WTC11 (cell line): ENCODE results near the gene FARSA. TPM values are rescaled to one million over a fixed set of nuclear protein-coding genes. Genes with fewer than 3 reads are reported as not detected.

Source experiments
- ATAC-seq: fragments of 200-7000 bp; cut with Tn5 transposase; 2 replicates; pipeline ENCODE4 v1.10.0; 2021; ENCODE audit warnings: mild to moderate bottlenecking, moderate library complexity
- CTCF ChIA-PET: fragments of 300-600 bp; sonication (Branson Sonifier 250); formaldehyde crosslinking; loops from one replicate; lab custom pipeline; 2021; ENCODE audit warnings: antibody characterized with exemption; lab: Charles Lee
- POLR2A ChIA-PET: fragments of 350-600 bp; sonication (Branson Sonifier 250); formaldehyde crosslinking; loops from one replicate; lab custom pipeline; 2021; ENCODE audit warnings: antibody characterized with exemption; lab: Charles Lee
- DNase-seq: peaks from one replicate; pipeline ENCODE4 v3.0.0; 2021; ENCODE audit warnings: low spot score
- H3K27ac Mint-ChIP-seq: 2 replicates; pipeline ENCODE4 v1.8.0; 2021; ENCODE audit warnings: mixed read lengths
- H3K27me3 Mint-ChIP-seq: 2 replicates; pipeline ENCODE4 v1.8.0; 2021; ENCODE audit warnings: low read depth, mild to moderate bottlenecking, moderate library complexity, mixed read lengths
- H3K36me3 Mint-ChIP-seq: 2 replicates; pipeline ENCODE4 v1.8.0; 2021; ENCODE audit warnings: mixed read lengths
- H3K4me1 Mint-ChIP-seq: 2 replicates; pipeline ENCODE4 v1.8.0; 2022; ENCODE audit warnings: mixed read lengths
- H3K4me3 Mint-ChIP-seq: 2 replicates; pipeline ENCODE4 v1.8.0; 2021; ENCODE audit warnings: mild to moderate bottlenecking, moderate library complexity, mixed read lengths
- H3K9me3 Mint-ChIP-seq: 2 replicates; pipeline ENCODE4 v1.8.0; 2021; ENCODE audit warnings: mixed read lengths
- ARID4B ChIP-seq: sonication (generic); formaldehyde crosslinking; IDR thresholded peaks from 2 replicates; pipeline ENCODE4 v1.8.0; 2023; ENCODE audit warnings: missing genetic modification reagents, mild to moderate bottlenecking, borderline replicate concordance
- ATF2 ChIP-seq: sonication (generic); formaldehyde crosslinking; IDR thresholded peaks from 2 replicates; pipeline ENCODE4 v1.8.1; 2022; ENCODE audit warnings: low read depth, missing genetic modification reagents, borderline replicate concordance
- CREB1 ChIP-seq: sonication (generic); formaldehyde crosslinking; IDR thresholded peaks from 2 replicates; pipeline ENCODE4 v1.8.0; 2023; ENCODE audit warnings: mild to moderate bottlenecking, missing genetic modification reagents
- CREM ChIP-seq: sonication (generic); formaldehyde crosslinking; IDR thresholded peaks from 2 replicates; pipeline ENCODE4 v1.8.1; 2022; ENCODE audit warnings: mild to moderate bottlenecking, missing genetic modification reagents, moderate library complexity
- E2F1 ChIP-seq: sonication (generic); formaldehyde crosslinking; IDR thresholded peaks from 2 replicates; pipeline ENCODE4 v1.8.0; 2022; ENCODE audit warnings: mild to moderate bottlenecking, missing genetic modification reagents
- ELF4 ChIP-seq: sonication (generic); formaldehyde crosslinking; IDR thresholded peaks from 2 replicates; pipeline ENCODE4 v1.8.1; 2022; ENCODE audit warnings: low read depth, mild to moderate bottlenecking, moderate library complexity, missing genetic modification reagents
- EMX1 ChIP-seq: fragments of 250-450 bp; sonication (Bioruptor Pico); IDR thresholded peaks from 2 replicates; pipeline ENCODE4 v1.8.0; 2021; ENCODE audit warnings: mild to moderate bottlenecking
- FOXP1 ChIP-seq: sonication (generic); formaldehyde crosslinking; IDR thresholded peaks from 2 replicates; pipeline ENCODE4 v1.8.0; 2022; ENCODE audit warnings: missing genetic modification reagents, mild to moderate bottlenecking, moderate library complexity, borderline replicate concordance
- GRHL2 ChIP-seq: fragments of 250-450 bp; sonication (Bioruptor Pico); IDR thresholded peaks from 2 replicates; pipeline ENCODE4 v1.8.0; 2022; ENCODE audit warnings: mild to moderate bottlenecking, moderate library complexity; ENCODE audit not compliant: insufficient replicate concordance, severe bottlenecking
- JUN ChIP-seq: sonication (generic); formaldehyde crosslinking; IDR thresholded peaks from 2 replicates; pipeline ENCODE4 v1.8.0; 2023; ENCODE audit warnings: mild to moderate bottlenecking, missing genetic modification reagents
- NR2C2 ChIP-seq: sonication (generic); formaldehyde crosslinking; IDR thresholded peaks from 2 replicates; pipeline ENCODE4 v1.8.0; 2022; ENCODE audit warnings: mild to moderate bottlenecking, missing genetic modification reagents
- RELA ChIP-seq: sonication (generic); formaldehyde crosslinking; IDR thresholded peaks from 2 replicates; pipeline ENCODE4 v1.8.1; 2022; ENCODE audit warnings: missing genetic modification reagents, mild to moderate bottlenecking, borderline replicate concordance
- TCF7 ChIP-seq: sonication (generic); formaldehyde crosslinking; IDR thresholded peaks from 2 replicates; pipeline ENCODE4 v1.8.0; 2022; ENCODE audit warnings: mild to moderate bottlenecking, low read depth, missing genetic modification reagents, moderate library complexity
- TEAD4 ChIP-seq: sonication (generic); formaldehyde crosslinking; IDR thresholded peaks from 2 replicates; pipeline ENCODE4 v1.8.0; 2022; ENCODE audit warnings: mild to moderate bottlenecking, missing genetic modification reagents
- TP53 ChIP-seq: sonication (generic); formaldehyde crosslinking; IDR thresholded peaks from 2 replicates; pipeline ENCODE4 v1.8.1; 2023; ENCODE audit warnings: mild to moderate bottlenecking, missing genetic modification reagents
- ZNF121 ChIP-seq: sonication (generic); formaldehyde crosslinking; IDR thresholded peaks from 2 replicates; pipeline ENCODE4 v1.8.0; 2023; ENCODE audit warnings: missing genetic modification reagents
- ZNF138 ChIP-seq: sonication (generic); formaldehyde crosslinking; conservative IDR thresholded peaks from 2 replicates; pipeline ENCODE4 v1.8.1; 2022; ENCODE audit warnings: mild to moderate bottlenecking, moderate library complexity, missing genetic modification reagents
- ZNF232 ChIP-seq: sonication (generic); formaldehyde crosslinking; IDR thresholded peaks from 2 replicates; pipeline ENCODE4 v1.8.0; 2022; ENCODE audit warnings: mild to moderate bottlenecking, missing genetic modification reagents
- ZNF671 ChIP-seq: fragments of 250-450 bp; sonication (Bioruptor Pico); IDR thresholded peaks from 2 replicates; pipeline ENCODE4 v1.8.0; 2021; ENCODE audit warnings: mild to moderate bottlenecking
- total RNA-seq: library from RNA; stranded (reverse); gene quantifications from 3 replicates; pipeline ENCODE4 v1.2.3, GENCODE V29; 2021
- TF ChIP-seq, protein P1 (sequence below): sonication (generic); formaldehyde crosslinking; IDR thresholded peaks from 2 replicates; pipeline ENCODE4 v1.8.0; 2023; ENCODE audit warnings: missing genetic modification reagents
- TF ChIP-seq, protein P2 (sequence below): fragments of 250-450 bp; sonication (Bioruptor Pico); IDR thresholded peaks from 2 replicates; pipeline ENCODE4 v1.9.0; 2021; ENCODE audit warnings: moderate library complexity, mild to moderate bottlenecking, inconsistent platforms, borderline replicate concordance

Gene FARSA
- total RNA-seq, 1 experiment from 2014 or later = 108 TPM

DNA sequence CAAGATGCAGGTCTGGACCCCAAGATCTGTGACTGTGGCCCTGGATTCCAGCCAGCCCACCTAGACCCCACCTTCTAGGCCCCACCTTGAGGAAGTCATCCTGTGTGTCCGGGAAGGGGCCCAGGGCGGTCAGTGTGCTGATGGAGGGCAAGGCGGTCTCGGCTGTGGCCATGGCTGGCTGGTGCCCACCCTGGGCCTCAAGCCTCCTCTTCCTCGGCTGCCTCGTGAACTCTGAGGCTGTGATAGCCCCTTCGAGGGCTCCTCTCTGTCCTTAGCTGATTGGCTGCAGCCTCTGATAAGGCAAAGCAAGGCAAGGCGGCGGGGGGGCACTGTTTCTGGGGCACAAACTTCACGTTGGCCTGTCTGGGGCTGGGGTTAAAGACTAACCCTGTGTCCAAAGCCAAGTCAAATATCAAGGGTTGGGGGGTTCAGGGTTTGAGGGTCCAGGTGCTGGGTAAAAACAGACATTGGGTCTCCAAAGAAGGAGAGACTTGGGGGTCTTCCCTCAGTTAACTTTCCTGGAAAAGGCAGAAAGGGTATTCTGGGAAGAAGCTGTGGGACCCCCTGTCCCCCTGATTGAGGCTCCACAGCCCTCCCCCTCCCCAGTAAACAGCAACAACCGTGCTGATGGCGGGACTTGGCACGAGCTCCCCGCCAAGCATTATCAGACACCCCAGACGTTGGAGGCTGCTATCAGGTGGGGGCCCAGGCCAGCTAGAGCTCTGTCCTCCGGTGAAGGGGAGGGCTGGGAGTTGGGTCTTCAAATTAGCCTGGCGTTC, 46.4 kb downstream of the FARSA start, which contains the start of gene KLF1:
Gene KLF1 (minus strand): TSS at position 233 of the 779 bp plus-strand sequence. CDS start 61 bp downstream, at position 172.
- ChIA-PET CTCF (interaction anchor here (1.1 kb wide), 2 partner anchors 39 to 126 kb away, joined by 3 read pairs; no protein-coding TSS in a partner anchor), POLR2A (no interaction called here)
- H3K4me3 Mint-ChIP-seq = peak within 1 kb of the TSS; percentile 72
- peaks cover 5% of the 10 kb centered on the region for H3K9me3 Mint-ChIP-seq
- DNase-seq = no peak
- peaks cover 47% of the 10 kb centered on the region for H3K27me3 Mint-ChIP-seq
- ATAC-seq = no peak
- TF ChIP-seq ARID4B (no peak), ZNF671 (CRISPR knock-in tag) (no peak), TEAD4 (no peak), ZNF121 (CRISPR knock-in tag) (no peak), TCF7 (CRISPR knock-in tag) (no peak), ZNF232 (CRISPR knock-in tag) (no peak), CREB1 (CRISPR knock-in tag) (no peak), ATF2 (no peak), GRHL2 (no peak), NR2C2 (CRISPR knock-in tag) (no peak), JUN (CRISPR knock-in tag) (no peak), ZNF138 (CRISPR knock-in tag) (no peak), TP53 (CRISPR knock-in tag) (no peak), RELA (CRISPR knock-in tag) (no peak)
- TF ChIP-seq, protein P1, sequence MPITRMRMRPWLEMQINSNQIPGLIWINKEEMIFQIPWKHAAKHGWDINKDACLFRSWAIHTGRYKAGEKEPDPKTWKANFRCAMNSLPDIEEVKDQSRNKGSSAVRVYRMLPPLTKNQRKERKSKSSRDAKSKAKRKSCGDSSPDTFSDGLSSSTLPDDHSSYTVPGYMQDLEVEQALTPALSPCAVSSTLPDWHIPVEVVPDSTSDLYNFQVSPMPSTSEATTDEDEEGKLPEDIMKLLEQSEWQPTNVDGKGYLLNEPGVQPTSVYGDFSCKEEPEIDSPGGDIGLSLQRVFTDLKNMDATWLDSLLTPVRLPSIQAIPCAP (CRISPR knock-in tag) = no peak
- TF ChIP-seq, protein P2, sequence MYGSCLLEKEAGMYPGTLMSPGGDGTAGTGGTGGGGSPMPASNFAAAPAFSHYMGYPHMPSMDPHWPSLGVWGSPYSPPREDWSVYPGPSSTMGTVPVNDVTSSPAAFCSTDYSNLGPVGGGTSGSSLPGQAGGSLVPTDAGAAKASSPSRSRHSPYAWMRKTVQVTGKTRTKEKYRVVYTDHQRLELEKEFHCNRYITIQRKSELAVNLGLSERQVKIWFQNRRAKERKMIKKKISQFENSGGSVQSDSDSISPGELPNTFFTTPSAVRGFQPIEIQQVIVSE (CRISPR knock-in tag) = no peak
- peaks cover 10% of the 10 kb centered on the region; the same call in 1 of the 2 replicates for H3K36me3 Mint-ChIP-seq
- H3K4me1 Mint-ChIP-seq = peaks cover 21% of the 10 kb centered on the region
- no peak within 1 kb of the TSS for H3K27ac Mint-ChIP-seq

DNA sequence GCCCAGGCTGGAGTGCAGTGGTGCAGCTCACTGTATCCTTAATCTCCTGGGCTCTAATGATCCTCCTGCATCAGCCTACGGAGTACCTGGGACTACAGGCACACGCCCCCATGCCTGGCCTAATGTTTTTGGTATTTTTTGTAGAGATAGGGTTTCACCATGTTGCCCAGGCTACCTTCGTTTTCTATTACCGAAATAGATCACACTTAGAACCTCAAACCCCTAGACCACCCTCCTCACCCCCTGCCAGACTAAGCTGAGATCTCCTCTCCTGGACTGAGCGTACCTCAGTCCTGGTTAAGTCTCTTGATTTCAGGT, 46.9 kb downstream of the FARSA start:
- Mint-ChIP-seq H3K4me1 (peaks cover 15% of the 10 kb centered on the region), H3K27me3 (peaks cover 47% of the 10 kb centered on the region), H3K4me3 (peak overlapping the region; percentile 72), H3K27ac (no peak overlapping the region), H3K9me3 (peaks cover 5% of the 10 kb centered on the region), H3K36me3 (peaks cover 10% of the 10 kb centered on the region; the same call in 1 of the 2 replicates)
- ATAC-seq = no peak
- TF ChIP-seq ELF4 (CRISPR knock-in tag) (no peak), FOXP1 (CRISPR knock-in tag) (no peak), CREM (CRISPR knock-in tag) (no peak), CREB1 (CRISPR knock-in tag) (no peak), E2F1 (CRISPR knock-in tag) (no peak), EMX1 (CRISPR knock-in tag) (no peak)
- DNase-seq = no peak
- CTCF ChIA-PET = interaction anchor here (0.6 to 2.8 kb wide), 7 partner anchors 13 to 113 kb away, joined by 3 to 63 read pairs (median 11); no protein-coding TSS in a partner anchor
- POLR2A ChIA-PET = interaction anchor here (1.1 to 2.9 kb wide), 2 partner anchors 14 kb away, joined by 3 to 18 read pairs; no protein-coding TSS in a partner anchor
